HPDE6-E6E7 (cell line): ENCODE results near the gene INPP5B.
A peak's percentile ranks its signal among the peaks of the same experiment; 100 is the strongest.

Experiments used
- DNase-seq: peaks from one replicate; pipeline ENCODE4 v3.0.0; 2011; ENCODE audit warnings: missing footprints; ENCODE audit errors: extremely low spot score

INPP5B gene

DNA sequence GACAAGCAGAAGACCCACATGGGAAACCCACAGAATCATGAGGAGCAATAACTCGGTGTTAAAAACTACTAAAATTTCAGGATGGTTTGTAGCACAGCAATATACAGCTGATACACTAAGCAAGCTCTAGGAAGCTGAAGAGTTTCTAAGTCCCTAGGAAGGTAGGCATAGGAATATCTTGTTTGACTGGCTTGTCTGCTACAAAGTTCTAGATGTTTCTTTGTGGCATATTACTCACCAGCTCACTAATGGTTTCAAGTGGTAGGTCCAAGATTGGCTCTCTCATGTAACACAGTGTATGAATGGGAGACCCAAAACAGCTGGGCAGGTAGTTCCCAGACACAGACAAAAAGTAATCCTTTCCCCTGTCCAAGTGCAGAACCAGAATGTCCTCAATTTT lies 74.2 kb downstream of the INPP5B start:
- DNase-seq: no peak

DNA sequence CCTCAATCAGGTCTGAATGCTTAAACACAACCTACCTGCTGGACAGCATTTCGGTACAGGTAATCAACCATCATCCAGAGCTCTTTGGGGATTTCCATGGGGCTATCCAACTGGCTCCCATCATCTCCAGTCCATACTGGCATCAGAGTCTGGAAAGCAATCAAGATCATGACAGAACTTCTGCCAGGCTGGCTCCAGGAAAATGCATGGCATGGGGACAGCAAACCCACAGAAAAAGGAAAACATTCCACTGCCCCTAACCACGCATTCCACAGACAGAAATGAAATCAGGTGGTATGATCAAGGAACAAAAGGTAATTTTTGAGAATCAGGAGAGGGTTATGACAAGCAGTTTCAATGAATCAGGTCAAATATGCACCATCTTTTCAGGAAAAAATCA lies 78.4 kb downstream of the INPP5B start:
- DNase-seq: no peak

DNA sequence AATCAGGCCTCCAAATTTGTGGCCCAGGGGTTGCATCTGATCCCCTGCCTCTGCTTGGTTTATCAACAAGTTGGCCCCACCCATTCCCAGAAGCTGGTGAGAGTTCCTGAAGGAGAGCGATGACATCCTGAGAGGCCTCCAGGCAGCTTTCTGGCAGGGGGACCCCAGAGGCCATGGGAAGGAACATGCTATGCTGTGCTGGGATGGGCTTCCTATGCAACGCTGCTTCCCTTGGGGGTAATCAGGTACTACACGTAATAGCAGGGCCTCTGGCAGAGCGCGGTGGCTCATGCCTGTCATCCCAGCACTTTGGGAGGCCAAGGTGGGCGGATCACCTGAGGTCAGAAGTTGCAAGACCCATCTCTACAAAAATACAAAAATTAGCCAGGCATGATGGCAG lies 79.1 kb downstream of the INPP5B start:
- no peak for DNase-seq

DNA sequence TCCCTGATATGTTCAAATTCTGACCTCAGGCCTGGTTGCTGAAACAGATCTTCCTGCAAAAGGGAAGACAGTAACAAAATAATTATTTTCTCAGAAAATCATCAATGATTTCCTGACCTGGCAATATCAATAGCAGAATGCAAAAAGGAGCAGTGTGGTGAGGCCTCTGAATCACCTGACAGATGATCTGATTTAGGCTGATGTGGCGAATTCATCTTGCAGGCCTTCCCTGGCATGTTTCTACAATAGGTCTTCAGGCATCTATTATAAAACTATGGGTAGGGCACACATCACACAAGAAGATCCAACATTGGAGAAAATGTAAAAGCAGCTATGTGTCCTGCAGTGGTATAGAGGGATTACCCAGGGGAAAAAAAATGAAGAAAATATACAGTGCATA lies 80.4 kb downstream of the INPP5B start:
- no peak for DNase-seq

DNA sequence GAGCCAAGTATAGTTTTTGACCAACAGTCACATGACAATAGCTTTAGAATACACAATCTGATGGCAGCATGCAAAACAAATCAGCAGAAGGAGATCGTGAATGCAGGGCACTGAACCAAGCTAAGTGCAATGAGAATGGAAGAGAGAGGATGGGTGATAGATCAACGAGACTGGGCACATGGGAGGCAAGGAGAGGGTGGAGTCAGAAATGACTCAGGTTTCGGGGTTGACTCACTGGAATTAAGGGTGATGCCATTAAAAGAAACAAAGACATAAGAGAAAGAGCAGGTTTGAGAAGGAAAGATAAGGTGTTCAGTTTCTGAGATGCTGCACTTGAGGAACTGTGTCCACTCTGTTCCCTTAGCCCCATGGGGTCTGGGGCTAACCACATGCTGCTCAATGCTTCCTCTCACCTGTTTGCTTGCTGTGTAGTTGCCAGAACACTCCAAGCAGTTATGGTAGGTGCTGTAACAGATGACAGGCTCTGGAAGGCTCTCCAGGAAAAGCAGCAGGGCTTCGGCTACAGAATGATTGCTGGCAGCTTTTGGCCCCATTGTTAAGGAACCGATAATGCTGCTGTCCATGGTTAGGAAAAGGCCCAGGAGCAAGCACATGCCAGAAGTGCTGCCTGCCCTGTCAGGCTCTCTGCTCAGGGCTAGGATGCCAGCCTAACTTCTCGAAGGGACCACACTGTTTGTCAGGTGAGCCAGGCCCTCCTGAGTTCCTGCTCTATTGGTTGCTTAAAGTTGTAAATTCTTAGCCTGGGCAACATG lies 81.3 kb downstream of the INPP5B start:
- DNase-seq: peak; percentile 69

DNA sequence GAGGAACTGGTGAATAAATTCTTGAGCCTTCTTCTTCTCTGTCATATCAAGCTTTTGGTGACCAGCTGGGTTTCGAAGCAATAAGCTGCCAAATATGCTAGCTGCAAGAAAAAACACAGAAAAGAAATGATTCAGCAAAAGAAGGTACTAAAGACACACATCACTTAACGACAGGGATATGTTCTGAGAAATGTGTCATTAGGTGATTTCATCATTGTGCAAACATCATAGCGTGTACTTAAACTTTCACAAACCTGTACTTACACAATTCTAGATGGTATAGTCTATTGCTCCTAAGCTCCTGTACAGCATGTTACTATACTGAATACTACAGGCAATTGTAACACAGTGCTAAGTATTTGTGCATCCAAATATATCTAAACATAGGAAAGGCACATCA lies 84.5 kb downstream of the INPP5B start:
- DNase-seq: no peak

DNA sequence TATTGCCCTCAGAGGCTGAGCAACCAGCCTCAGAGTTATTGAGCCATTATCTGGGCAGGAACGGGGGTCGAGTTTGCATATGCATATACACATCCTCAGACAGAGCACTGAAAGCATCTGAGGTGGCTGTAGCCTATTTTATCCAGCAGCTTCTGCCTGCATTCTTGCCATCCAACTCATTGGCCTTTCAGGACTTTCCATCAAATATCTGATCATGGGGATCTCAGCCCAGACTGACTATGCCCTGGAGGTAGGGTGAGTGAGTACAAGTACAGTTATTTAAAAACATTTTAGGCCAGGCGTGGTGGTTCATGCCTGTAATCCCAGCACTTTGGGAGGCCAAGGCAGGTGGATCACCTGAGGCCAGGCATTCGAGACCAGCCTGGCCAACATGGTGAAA lies 85.7 kb downstream of the INPP5B start:
- no peak for DNase-seq

DNA sequence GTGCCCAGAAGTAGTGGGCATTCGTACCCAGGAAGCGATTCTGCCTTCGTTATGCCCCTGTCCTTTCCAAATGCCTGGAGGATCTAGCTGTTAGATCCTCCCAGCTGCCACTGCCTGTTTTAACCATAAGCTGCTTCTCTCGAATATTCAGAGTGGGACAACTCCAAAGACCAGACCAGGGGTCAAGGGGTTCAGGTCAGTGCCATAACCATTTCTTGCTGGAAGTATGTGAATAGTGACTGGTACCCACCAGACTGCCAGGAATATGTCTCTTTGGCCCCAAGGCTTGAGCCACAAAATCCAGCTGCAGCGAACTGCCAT lies 86.5 kb downstream of the INPP5B start:
- no peak for DNase-seq

DNA sequence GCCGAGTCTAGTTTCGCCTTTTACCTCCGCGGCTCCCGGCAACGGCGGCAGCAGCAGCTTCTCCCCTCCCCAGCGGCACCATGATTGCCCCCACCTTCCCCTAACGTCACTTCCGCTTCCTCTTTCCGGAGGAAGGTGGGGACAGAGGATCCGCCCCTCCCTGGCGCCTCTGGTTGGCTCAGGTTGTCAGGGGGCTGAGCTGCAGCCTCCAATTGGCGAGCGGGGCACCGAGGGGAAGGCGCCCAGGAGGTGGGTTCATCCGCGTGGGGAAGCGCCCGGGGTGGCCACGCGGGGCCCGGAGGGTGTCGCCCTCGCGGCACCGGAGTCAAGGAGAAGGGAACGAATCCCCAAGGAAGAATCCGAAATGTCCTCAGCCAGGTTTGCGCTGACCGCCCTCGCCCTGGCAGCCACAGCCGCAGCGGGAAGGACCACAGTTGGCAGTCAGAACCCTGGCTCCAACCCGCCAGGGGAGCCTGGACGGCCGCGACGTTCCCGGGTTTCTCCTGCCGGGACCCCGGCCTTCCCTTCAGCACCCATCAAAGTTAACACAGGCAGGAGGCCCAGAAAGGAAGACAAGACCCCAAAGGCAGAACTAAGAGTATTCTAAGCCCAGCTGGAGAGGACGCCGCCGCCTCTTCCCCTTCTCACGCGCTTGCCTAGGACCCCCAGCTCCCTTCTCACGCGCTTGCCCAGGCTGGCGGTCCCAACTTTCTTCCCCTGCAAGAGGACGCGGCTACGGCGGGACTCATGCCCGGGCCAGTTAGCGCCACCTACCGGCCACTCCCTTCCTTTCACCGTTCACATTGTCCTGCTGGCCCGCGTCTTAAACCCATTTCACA lies 87.1 kb downstream of the INPP5B start, which contains the start of gene MTF1:
Gene MTF1 (minus strand): TSS at position 86 of the 839 bp plus-strand sequence. CDS start 1,934 bp downstream, outside the sequence.
- peak; percentile 98 for DNase-seq

DNA sequence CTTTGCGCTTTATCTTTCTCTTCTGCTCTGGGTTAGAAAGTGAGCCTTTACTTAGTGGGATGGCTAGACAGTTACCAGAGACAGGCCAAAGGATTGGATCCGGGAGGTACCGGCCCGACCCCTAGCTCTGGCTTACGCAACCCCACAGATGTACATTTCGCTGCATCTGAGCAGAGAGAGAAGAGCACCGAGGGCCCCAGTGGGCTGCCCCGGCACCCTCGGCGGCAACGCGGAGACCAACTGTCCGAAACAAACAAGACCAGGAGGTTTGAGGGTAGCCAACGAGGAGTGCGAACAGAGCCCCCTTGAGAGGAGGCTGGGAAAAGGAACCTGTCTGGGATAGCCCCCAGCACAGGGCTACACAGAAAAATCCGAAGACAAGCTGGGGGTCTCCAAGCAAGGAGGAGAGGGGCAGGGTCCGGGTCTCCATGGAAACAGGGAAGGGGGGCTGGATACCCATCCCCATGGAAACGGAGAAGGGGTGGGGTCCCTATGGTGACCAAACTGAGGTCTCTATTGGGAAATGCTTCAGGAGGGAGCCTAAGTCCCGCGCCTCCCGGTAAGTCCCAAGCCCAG lies 87.8 kb downstream of the INPP5B start:
- DNase-seq: no peak

DNA sequence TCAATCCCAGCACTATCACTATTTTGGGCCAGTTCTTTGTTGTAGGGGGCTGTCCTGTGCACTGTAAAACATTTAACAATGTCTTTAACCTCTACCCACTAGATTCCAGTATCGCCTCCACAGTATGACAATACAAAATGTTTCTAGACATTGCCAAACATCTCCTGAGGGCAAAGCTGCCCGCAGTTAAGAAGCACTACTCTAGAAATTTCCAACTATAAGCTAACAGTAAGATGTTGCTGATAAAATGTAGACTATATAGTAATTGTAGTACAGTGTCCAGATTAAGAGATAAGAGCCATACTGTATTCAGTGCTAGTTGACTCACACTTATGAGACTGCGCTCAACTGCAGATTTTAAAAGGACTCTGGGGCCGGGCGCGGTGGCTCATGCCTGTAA lies 92.4 kb downstream of the INPP5B start:
- no peak for DNase-seq

DNA sequence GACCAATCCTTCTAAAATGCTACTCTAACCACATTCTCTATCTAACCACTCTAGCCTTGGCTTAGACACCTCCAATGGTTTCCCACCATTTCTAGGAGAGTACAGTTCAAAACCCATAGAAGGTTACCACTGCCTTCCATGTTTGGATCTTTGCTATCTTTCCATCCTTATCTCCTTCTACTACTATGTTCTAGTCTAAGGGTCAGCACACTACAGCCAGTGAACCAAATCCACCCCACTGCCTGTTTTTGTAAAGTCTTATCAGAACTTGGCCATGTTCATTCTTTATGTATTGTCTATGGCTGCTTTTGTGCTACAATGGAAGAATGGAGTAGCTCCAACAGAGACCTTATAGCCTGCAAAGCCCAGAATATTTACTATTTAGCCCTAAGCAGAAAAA lies 93.7 kb downstream of the INPP5B start:
- DNase-seq: no peak

DNA sequence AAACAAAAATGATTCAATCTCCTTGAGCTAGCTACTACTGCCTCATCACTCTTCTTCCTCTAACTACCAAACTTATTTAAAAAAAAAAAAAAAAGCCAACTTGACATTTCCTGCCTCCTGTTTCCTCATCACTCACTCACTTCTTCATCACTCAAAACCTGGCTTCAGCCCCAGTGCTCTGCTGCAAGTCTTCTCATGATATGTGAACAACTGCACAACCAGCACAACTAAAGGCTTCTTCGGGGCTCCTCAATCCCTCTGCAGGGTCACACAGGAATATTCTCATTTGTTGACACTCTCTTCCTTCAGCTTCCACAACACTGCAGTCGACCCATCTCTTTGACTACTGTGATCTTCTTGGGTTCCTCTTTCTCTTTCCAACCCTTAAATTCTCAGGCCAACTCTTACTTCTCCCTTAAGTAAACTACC lies 95.1 kb downstream of the INPP5B start:
- DNase-seq: no peak

DNA sequence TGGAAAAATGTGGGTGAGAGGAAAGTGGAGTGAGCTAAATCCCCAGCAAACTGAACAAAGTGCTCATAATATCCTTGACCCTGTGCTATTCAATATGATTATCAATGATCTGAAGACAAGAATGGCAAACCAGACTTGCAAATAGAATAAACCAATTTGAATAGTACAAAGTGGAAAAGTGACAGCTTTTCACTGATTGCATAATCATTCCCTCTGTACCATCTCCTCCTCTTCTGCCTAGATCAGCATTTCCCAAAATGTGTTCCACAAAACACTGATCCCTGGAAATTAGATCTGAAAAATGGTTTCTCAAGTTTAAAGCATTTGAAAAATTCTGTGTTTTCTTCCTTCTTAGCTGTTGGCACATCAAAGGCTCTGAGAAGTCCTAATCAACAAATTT lies 95.6 kb downstream of the INPP5B start:
- DNase-seq: no peak

DNA sequence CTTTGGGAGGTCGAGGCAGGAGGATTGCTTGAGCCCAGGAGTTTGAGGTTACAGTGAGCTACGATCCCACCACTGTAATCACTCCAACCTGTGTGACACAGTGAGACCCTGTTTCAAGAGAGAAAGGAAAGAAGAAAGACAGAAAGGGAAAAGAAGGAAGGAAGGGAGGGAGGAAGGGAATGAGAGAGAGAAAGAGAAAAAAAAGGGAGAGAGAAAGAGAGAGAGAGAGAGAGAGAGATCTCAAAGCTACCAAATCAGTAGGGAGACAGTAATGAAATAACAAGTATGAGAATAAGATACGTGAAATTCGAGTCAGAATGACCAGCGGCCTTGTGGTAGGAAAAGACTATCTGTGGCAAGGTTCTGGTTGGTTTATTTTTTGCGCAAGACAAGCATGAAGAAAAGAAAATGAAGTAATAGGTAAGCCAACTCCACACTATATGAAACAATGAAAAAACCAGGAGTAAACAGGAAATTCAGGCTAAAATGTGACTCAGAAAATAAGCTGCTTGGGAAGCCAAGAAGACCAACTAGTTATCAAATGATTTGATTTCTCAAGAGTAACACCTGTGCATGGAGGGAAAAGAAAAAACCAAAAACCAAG lies 96.4 kb downstream of the INPP5B start:
- DNase-seq: peak; percentile 36

DNA sequence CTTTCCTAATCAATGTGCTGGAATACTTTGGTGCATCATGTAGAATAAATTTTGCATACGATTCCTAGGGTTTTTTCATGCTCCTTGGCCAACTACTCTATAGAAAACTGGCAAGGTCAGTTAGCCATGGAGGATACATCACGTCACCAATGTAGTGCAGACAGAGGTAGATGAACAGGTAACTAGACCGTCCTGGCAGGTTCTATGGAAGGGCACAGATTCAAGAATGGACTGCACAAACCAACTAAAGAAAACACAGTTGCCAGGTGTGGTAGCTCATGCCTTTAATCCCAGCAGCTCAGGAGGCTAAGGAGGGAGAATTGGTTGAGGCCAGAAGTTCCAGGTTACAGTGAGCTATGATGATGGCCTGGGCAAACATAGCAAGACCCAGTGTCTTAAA lies 97.4 kb downstream of the INPP5B start:
- DNase-seq: no peak

DNA sequence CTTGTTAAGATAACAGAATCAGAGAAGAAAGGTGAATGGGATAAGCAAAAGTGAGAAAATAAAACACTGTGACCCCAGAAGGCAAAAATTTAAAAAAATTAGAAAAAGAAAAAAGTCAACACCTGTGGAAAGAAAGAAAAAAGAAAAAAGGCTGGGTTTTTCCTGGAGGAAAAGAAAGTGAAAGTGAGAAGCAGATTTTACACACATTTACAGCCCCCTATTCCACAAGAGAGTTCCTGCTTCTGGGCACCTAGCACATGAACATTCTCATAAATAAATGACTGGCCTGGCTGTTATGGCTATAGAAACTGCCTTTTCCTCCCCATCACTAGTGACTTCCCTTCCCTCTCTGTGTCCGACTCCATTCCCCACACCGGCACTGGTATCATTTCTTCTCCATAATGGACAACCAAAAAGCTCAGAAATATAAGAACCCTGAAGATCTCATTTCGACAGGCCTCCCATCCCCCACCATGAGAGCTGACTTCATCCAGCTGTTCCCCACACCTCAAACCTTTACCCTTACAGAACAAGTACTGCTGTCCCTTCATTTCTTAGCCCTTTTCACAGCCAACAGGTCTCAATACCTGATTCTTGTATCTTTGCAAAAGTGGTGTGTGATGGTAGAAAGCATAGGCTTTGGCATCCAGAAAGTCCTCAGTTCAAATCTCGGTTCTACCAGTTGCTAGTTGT lies 100.1 kb downstream of the INPP5B start:
- no peak for DNase-seq

DNA sequence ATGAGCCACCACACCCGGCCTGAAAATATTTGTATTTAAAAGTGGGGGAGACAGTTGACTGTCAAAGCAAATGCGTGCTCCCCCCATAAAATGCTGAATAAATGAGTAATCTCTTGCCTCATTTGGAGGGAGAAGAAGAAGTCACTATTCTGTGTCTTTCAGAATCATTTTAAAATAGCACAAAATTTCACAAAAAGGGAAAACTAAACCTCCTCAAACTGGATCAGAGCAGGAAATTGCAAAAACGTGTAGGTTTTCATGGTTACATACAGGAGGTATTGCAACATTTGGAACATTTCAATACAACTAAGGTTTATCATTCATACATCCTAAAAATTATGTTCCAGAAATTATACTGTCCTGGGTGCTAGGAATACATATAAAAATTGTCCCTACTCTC lies 101.1 kb downstream of the INPP5B start:
- DNase-seq: no peak

DNA sequence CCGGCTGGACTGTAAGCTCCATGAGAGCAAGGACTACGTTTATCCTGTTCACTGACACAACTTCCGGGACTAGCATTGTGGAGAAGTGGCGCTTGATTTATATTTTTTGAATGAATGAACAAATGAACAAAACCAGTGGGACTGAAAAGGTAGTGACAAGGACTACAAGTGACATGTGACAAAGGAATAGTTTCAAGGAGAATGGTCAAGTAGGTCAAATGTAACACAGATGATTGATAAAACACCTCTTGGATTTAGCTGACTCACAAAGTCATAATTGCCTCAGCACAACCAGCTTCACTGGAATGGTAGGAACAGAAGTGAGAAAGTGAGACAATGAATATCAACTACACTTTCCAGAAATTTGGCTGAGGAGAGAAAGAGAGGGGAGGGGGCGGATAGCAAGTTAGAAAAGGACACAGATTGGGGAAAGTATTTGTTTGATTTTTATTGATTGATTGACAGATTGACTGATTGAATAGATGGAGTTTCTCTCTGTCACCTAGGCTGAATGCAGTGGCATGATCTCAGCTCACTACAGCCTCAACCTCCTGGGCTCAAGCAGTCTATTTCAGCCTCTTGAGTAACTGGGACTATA lies 101.7 kb downstream of the INPP5B start:
- no peak for DNase-seq

DNA sequence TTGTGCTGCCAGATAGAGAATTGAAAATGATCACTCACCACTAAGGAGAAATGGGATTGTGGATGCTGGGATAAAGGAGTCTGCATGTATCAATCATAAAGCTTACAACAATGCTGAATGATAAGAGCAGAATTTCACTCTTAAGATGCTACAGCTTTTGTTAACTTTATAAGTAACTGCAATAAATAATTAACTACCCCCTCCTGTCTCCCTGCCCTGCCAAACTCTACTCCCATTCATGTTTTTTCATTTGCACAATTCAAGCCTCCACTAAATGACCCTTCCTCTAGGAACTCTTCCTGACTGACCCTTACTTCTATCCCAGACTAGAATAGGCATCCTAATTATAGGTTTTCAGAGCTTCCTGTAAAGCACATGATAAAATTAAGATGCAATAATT lies 102.3 kb downstream of the INPP5B start:
- DNase-seq: no peak

DNA sequence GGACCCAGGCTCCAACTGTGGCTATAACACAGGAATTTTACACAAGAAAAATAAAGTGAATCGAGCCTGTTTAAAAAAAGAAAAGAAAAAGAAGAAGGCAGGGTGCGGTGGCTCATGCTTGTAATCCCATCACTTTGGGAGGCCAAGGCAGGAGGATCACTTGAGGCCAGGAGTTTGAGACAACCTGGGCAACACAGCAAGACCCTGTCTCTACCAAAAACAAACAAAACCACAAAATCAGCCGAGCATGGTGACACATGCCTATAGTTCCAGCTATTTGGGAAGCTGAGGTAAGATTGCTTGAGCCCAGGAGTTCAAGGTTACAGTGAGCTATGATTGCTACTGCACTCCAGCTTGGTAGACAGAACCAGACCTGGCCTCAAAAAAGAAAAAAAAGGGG lies 105.2 kb downstream of the INPP5B start:
- DNase-seq: no peak
